HEK293T (cell line): ENCODE results near the gene PACRG.

ENCODE experiments used
- ARNT ChIP-seq: fragments of 450-650 bp; IDR thresholded peaks from 2 replicates; pipeline ENCODE4 v1.6.1; 2017; ENCODE audit warnings: mild to moderate bottlenecking
- BHLHE40 ChIP-seq: fragments of 450-650 bp; IDR thresholded peaks from 2 replicates; pipeline ENCODE4 v1.6.1; 2016; ENCODE audit warnings: mild to moderate bottlenecking, moderate library complexity, borderline replicate concordance
- ELF4 ChIP-seq: fragments of 450-650 bp; IDR thresholded peaks from 2 replicates; pipeline ENCODE4 v1.6.1; 2017; ENCODE audit warnings: antibody characterized with exemption
- FOXA1 ChIP-seq: fragments of 450-650 bp; IDR thresholded peaks from 2 replicates; pipeline ENCODE4 v1.6.1; 2016; ENCODE audit warnings: mild to moderate bottlenecking
- FOXM1 ChIP-seq: fragments of 450-650 bp; IDR thresholded peaks from 2 replicates; pipeline ENCODE4 v1.6.1; 2017; ENCODE audit warnings: mild to moderate bottlenecking, borderline replicate concordance
- NFRKB ChIP-seq: fragments of 450-650 bp; IDR thresholded peaks from 2 replicates; pipeline ENCODE4 v1.6.1; 2016; ENCODE audit warnings: mild to moderate bottlenecking, moderate library complexity
- SP1 ChIP-seq: fragments of 450-650 bp; IDR thresholded peaks from 2 replicates; pipeline ENCODE4 v1.6.1; 2017
- SUZ12 ChIP-seq: fragments of 450-650 bp; IDR thresholded peaks from 2 replicates; pipeline ENCODE4 v1.6.1; 2016; ENCODE audit warnings: mild to moderate bottlenecking
- TARDBP ChIP-seq: fragments of 450-650 bp; IDR thresholded peaks from 2 replicates; pipeline ENCODE4 v1.6.1; 2016
- TF ChIP-seq, protein P1 (sequence below): fragments of 450-650 bp; IDR thresholded peaks from 2 replicates; pipeline ENCODE4 v1.6.1; 2016

- TF ChIP-seq, protein P1, sequence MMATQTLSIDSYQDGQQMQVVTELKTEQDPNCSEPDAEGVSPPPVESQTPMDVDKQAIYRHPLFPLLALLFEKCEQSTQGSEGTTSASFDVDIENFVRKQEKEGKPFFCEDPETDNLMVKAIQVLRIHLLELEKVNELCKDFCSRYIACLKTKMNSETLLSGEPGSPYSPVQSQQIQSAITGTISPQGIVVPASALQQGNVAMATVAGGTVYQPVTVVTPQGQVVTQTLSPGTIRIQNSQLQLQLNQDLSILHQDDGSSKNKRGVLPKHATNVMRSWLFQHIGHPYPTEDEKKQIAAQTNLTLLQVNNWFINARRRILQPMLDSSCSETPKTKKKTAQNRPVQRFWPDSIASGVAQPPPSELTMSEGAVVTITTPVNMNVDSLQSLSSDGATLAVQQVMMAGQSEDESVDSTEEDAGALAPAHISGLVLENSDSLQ = no peak
- TF ChIP-seq TARDBP (no peak), SUZ12 (no peak), BHLHE40 (no peak), SP1 (no peak), FOXA1 (no peak), NFRKB (no peak), ARNT (no peak), ELF4 (no peak), FOXM1 (no peak)
Observed at GRCh38 chr6:163118941-163119340, 391.2 kb downstream of the PACRG start.
